Liver (tissue), 3 donors: ENCODE measurements around the gene FKBP3.

Experiments
- ATF3 ChIP-seq: IDR thresholded peaks from 2 replicates; pipeline ENCODE4 v1.6.1; 2016; ENCODE audit warnings: antibody characterized with exemption
- CTCF ChIP-seq: fragments of 150-350 bp; IDR thresholded peaks from 2 replicates; pipeline ENCODE4 v1.5.1; 2017; ENCODE audit warnings: improper control_type of control experiment, low read depth, low read length; ENCODE audit not compliant: missing input control
- EGR1 ChIP-seq, 2 donors: IDR thresholded peaks; 2 replicates each; pipeline ENCODE4 v1.6.1; 2016 to 2018; ENCODE audit warnings: antibody characterized with exemption in 2 of 2, low read depth in 2 of 2
- FOXA1 ChIP-seq: IDR thresholded peaks from 2 replicates; pipeline ENCODE4 v1.6.1; 2016; ENCODE audit warnings: antibody characterized with exemption
- GABPA ChIP-seq, 2 donors: IDR thresholded peaks in 1 of 2; conservative IDR thresholded peaks in 1 of 2; 2 replicates each; pipeline ENCODE4 v1.6.1; 2016; ENCODE audit warnings: antibody characterized with exemption in 2 of 2, mild to moderate bottlenecking in 1 of 2, moderate library complexity in 1 of 2
- HNF4G ChIP-seq: IDR thresholded peaks from 2 replicates; pipeline ENCODE4 v1.6.1; 2016; ENCODE audit warnings: antibody characterized with exemption
- JUND ChIP-seq, 2 donors: IDR thresholded peaks; 2 replicates each; pipeline ENCODE4 v1.6.1; 2016; ENCODE audit warnings: antibody characterized with exemption in 2 of 2
- MAX ChIP-seq: IDR thresholded peaks from 2 replicates; pipeline ENCODE4 v1.6.1; 2016; ENCODE audit warnings: antibody characterized with exemption
- REST ChIP-seq: IDR thresholded peaks from 2 replicates; pipeline ENCODE4 v1.6.1; 2016; ENCODE audit warnings: antibody characterized with exemption, mild to moderate bottlenecking
- SP1 ChIP-seq: IDR thresholded peaks from 2 replicates; pipeline ENCODE4 v1.6.1; 2018; ENCODE audit warnings: antibody characterized with exemption, mild to moderate bottlenecking
- TAF1 ChIP-seq: conservative IDR thresholded peaks from 2 replicates; pipeline ENCODE4 v1.6.1; 2016; ENCODE audit warnings: antibody characterized with exemption, mild to moderate bottlenecking
- YY1 ChIP-seq: IDR thresholded peaks from 2 replicates; pipeline ENCODE4 v1.6.1; 2016; ENCODE audit warnings: antibody characterized with exemption, mild to moderate bottlenecking
- ZBTB33 ChIP-seq: IDR thresholded peaks from 2 replicates; pipeline ENCODE4 v1.6.1; 2016; ENCODE audit warnings: antibody characterized with exemption
- donor health status: healthy.
- donor health status: healthy.

- TF ChIP-seq SP1: no peak
- TF ChIP-seq CTCF: no peak
- TF ChIP-seq TAF1: no peak
- no peak for TF ChIP-seq GABPA (IDR thresholded peaks at IDR 0.05 in 1 of 2, conservative IDR thresholded peaks at IDR 0.05 in 1 of 2)
- no peak for TF ChIP-seq MAX
- TF ChIP-seq ZBTB33: no peak
- no peak for TF ChIP-seq REST
- no peak for TF ChIP-seq HNF4G
- no peak for TF ChIP-seq YY1
- no peak for TF ChIP-seq ATF3
- no peak for TF ChIP-seq FOXA1
- TF ChIP-seq EGR1 (IDR thresholded peaks at IDR 0.05; ENCODE audit: low read depth in 2 of 2): no peak
- TF ChIP-seq JUND (IDR thresholded peaks at IDR 0.05): no peak
Measured at GRCh38 chr14:45144658-45145057, 10.4 kb upstream of the FKBP3 start.
